OCI-LY3 (cell line): ENCODE results near the gene TTC9.

Experiments
- H2AFZ ChIP-seq: fragments of 200-600, 300-600 bp; shearing (Covaris generic); 2 replicates; pipeline ENCODE4 v1.6.0; 2014; ENCODE audit warnings: antibody characterized with exemption, low read depth, low read length
- H3K27ac ChIP-seq: fragments of 200-600, 300-600 bp; sonication (generic); 2 replicates; pipeline ENCODE4 v1.5.1; 2014; ENCODE audit warnings: mild to moderate bottlenecking, low read length, moderate library complexity, mixed read lengths
- H3K27me3 ChIP-seq: fragments of 200-600, 300-600 bp; sonication (generic); 2 replicates; pipeline ENCODE4 v1.6.1; 2014; ENCODE audit warnings: low read depth, low read length, mixed read lengths
- H3K36me3 ChIP-seq: fragments of 200-600, 300-600 bp; sonication (generic); replicated peaks from 2 replicates; pipeline ENCODE3; 2014; ENCODE audit warnings: low read depth, low read length, mixed read lengths
- H3K4me1 ChIP-seq: fragments of 300-600, 200-600 bp; sonication (generic); 2 replicates; pipeline ENCODE4 v1.6.1; 2014; ENCODE audit warnings: low read length, mixed read lengths
- H3K4me2 ChIP-seq: fragments of 200-600, 300-600 bp; sonication (generic); 2 replicates; pipeline ENCODE4 v1.6.1; 2014; ENCODE audit warnings: low read length, mixed read lengths
- H3K4me3 ChIP-seq: fragments of 300-600, 200-600 bp; sonication (generic); 2 replicates; pipeline ENCODE4 v1.5.1; 2014; ENCODE audit warnings: antibody characterized with exemption, mild to moderate bottlenecking, low read length, moderate library complexity
- H3K79me2 ChIP-seq: fragments of 300-600, 200-600 bp; shearing (Covaris generic); 2 replicates; pipeline ENCODE4 v1.6.1; 2014; ENCODE audit warnings: mild to moderate bottlenecking, low read length, mixed read lengths
- H3K9ac ChIP-seq: fragments of 300-600, 200-600 bp; shearing (Covaris generic); 2 replicates; pipeline ENCODE4 v1.6.0; 2014; ENCODE audit warnings: mild to moderate bottlenecking, low read length, moderate library complexity
- H3K9me3 ChIP-seq: fragments of 200-600, 300-600 bp; shearing (Covaris generic); 2 replicates; pipeline ENCODE4 v1.6.1; 2014; ENCODE audit warnings: low read length, mixed read lengths; ENCODE audit not compliant: insufficient read depth
- H4K20me1 ChIP-seq: fragments of 200-600, 300-600 bp; sonication (generic); 2 replicates; pipeline ENCODE4 v1.6.1; 2016; ENCODE audit warnings: low read length, mixed read lengths; ENCODE audit not compliant: insufficient read depth
- EZH2phosphoT487 ChIP-seq: fragments of 200-600 bp; shearing (Covaris generic); IDR thresholded peaks from 2 replicates; pipeline ENCODE4 v1.6.1; 2018; ENCODE audit warnings: antibody characterized with exemption, mixed run types, low read depth
- TF ChIP-seq, protein P1 (sequence below): fragments of 200-600, 300-600 bp; sonication (generic); IDR thresholded peaks from 2 replicates; pipeline ENCODE4 v1.5.1; 2014; ENCODE audit warnings: antibody characterized with exemption, low read length, low read depth

Gene TTC9

DNA sequence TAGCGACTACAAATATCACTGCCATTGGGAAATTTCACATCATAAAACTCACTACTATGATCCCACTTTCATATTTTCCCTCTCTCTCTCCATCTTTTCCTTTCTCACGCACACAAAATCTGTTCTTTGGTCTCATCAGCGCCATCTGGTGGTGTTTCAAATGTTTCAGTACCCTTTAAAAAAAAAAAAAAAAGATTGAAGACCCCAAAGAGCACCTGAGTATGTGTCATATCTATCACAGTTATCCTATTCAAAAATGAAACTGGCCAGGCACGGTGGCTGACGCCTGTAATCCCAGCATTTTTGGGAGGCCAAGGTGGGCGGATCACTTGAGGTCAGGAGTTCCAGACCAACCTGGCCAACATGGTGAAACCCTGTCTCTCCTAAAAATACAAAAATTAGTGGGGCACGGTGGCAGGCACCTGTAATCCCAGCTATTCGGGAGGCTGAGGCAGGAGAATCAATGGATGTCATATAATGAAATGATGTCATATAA, 72.4 kb downstream of the TTC9 start:
- H3K27ac ChIP-seq, result no peak overlapping the region
- peaks cover 8% of the 10 kb centered on the region; the same call in 1 of the 2 replicates for H3K27me3 ChIP-seq
- no peak overlapping the region for H3K4me3 ChIP-seq
- no peak overlapping the region for H2AFZ ChIP-seq
- no peaks in the 10 kb centered on the region for H3K9me3 ChIP-seq
- H3K4me1 ChIP-seq, result peaks cover 7% of the 10 kb centered on the region
- no peaks in the 10 kb centered on the region for H3K79me2 ChIP-seq
- TF ChIP-seq, protein P1, sequence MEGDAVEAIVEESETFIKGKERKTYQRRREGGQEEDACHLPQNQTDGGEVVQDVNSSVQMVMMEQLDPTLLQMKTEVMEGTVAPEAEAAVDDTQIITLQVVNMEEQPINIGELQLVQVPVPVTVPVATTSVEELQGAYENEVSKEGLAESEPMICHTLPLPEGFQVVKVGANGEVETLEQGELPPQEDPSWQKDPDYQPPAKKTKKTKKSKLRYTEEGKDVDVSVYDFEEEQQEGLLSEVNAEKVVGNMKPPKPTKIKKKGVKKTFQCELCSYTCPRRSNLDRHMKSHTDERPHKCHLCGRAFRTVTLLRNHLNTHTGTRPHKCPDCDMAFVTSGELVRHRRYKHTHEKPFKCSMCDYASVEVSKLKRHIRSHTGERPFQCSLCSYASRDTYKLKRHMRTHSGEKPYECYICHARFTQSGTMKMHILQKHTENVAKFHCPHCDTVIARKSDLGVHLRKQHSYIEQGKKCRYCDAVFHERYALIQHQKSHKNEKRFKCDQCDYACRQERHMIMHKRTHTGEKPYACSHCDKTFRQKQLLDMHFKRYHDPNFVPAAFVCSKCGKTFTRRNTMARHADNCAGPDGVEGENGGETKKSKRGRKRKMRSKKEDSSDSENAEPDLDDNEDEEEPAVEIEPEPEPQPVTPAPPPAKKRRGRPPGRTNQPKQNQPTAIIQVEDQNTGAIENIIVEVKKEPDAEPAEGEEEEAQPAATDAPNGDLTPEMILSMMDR, result peak; percentile 71
- no peak for TF ChIP-seq EZH2phosphoT487
- H3K4me2 ChIP-seq, result peak overlapping the region; percentile 4
- no peaks in the 10 kb centered on the region for H4K20me1 ChIP-seq
- H3K9ac ChIP-seq, result no peak overlapping the region
- no peaks in the 10 kb centered on the region for H3K36me3 ChIP-seq

DNA sequence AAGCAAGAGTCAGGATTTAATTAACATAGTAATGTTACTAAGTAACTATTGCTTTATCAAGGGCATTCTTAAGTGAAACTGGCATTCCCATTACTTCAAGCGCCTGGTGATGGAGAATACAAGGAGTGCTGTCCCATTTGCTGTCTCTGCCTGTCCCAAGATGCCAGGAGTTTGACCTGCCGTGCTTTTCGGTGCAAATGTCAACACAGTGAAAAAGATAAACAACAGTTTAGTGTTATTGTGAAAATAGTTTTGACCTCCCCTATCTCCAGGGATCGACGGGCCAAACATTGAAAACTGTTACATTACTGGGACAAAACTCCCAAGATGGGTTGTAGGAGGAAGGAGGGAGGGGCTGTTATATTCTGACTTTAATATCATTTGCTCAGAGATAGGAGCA, 74.8 kb downstream of the TTC9 start:
- H3K27me3 ChIP-seq, result peaks cover 8% of the 10 kb centered on the region; the same call in 1 of the 2 replicates
- no peaks in the 10 kb centered on the region for H4K20me1 ChIP-seq
- H3K4me2 ChIP-seq, result no peak overlapping the region
- H3K36me3 ChIP-seq, result no peaks in the 10 kb centered on the region
- H3K4me1 ChIP-seq, result no peaks in the 10 kb centered on the region
- H3K4me3 ChIP-seq, result no peak overlapping the region
- no peaks in the 10 kb centered on the region for H3K9me3 ChIP-seq
- TF ChIP-seq EZH2phosphoT487, result no peak
- TF ChIP-seq, protein P1, result no peak
- no peaks in the 10 kb centered on the region for H3K79me2 ChIP-seq
- H2AFZ ChIP-seq, result no peak overlapping the region
- H3K27ac ChIP-seq, result no peak overlapping the region
- no peak overlapping the region for H3K9ac ChIP-seq

DNA sequence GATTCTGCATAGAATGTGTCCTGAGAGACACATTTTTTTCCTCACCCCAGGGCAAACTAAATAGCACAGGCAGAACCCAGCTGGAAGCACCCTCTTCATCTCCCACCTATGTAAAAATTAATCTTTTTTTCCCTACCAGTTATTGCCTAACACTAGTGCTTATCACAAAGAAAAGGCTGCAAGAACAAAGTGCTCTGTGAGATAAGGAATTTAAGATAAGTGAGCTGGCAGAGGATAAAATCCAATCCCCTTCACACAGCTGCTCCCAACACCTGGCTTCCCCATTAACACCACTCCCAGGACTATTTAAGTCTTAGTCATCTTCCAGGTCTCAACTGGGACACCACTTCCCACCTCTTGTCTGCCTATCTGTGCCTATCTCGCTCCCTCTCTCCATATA, 75.2 kb downstream of the TTC9 start:
- Histone ChIP-seq H4K20me1 (no peaks in the 10 kb centered on the region), H2AFZ (no peak overlapping the region), H3K9me3 (no peaks in the 10 kb centered on the region)

DNA sequence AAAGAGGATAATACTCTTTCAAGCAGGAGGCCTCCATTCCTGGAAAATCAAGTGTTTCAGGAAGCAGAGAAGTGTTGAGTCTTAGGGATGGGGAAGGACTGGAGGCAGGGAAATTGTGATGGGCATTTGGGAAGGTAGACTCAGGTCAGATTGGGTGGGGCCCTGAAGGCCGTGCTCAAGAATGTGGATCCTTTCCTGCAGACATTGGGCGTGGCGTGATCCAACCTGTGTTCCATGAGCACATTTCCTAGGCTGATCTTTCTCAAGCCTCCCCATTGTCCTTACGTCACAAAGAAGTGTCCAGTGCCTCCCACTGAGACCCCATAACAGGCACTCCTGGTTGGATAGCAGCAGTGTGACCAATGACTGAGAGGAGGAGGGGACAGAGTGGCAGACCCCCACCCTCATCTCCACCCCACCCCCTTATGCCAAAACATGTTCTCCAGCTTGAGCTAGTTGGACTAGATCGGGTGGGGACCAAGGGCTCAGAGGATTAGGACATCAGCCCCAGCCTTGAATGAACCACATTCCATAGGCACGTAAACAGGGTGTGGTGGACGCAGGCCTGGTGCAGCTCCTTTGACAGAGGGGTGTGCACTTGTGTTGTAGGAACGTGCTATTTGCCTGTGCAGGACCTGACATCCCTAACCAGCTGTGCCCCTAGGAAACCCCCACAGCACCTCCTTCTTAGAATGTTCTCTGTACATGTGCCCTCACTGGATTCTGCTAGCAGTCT, 76.8 kb downstream of the TTC9 start:
- Histone ChIP-seq H3K36me3 (no peaks in the 10 kb centered on the region), H3K4me3 (no peak overlapping the region), H3K9ac (no peak overlapping the region), H3K79me2 (no peaks in the 10 kb centered on the region), H3K4me2 (no peak overlapping the region), H3K9me3 (no peaks in the 10 kb centered on the region), H2AFZ (no peak overlapping the region), H4K20me1 (no peaks in the 10 kb centered on the region), H3K27ac (no peak overlapping the region), H3K4me1 (no peaks in the 10 kb centered on the region), H3K27me3 (peaks cover 4% of the 10 kb centered on the region; the same call in 1 of the 2 replicates)
- no peak for TF ChIP-seq EZH2phosphoT487
- TF ChIP-seq, protein P1, result no peak

More for the DNA sequence above, 75.2 kb downstream of the TTC9 start:
- no peaks in the 10 kb centered on the region for H3K4me1 ChIP-seq
- H3K4me3 ChIP-seq, result no peak overlapping the region
- TF ChIP-seq, protein P1, result no peak
- TF ChIP-seq EZH2phosphoT487, result no peak
- no peaks in the 10 kb centered on the region for H3K79me2 ChIP-seq
- H3K36me3 ChIP-seq, result no peaks in the 10 kb centered on the region
- H3K9ac ChIP-seq, result no peak overlapping the region
- peaks cover 8% of the 10 kb centered on the region; the same call in 1 of the 2 replicates for H3K27me3 ChIP-seq
- no peak overlapping the region for H3K27ac ChIP-seq
- H3K4me2 ChIP-seq, result no peak overlapping the region
